GM21381 (cell line): ENCODE results near the gene RPS6KA1.
"Not testable (repeated sequence)": the region's sequence is repeated elsewhere in the genome, so short reads cannot be mapped to it uniquely, and the experiment has no call there.

Experiments used
- ATAC-seq: cut with Tn5 transposase; IDR thresholded peaks from one replicate; pipeline ENCODE4 v1.9.1; 2021; ENCODE audit warnings: mild to moderate bottlenecking, moderate library complexity; ENCODE audit not compliant: unreplicated experiment

Gene RPS6KA1

GRCh38 chr1:26529655-26530409, at the start of gene RPS6KA1:
RPS6KA1 (plus strand) TSS chr1:26529761; CDS start chr1:26529921, 160 bp downstream.
- peak; percentile 80 for ATAC-seq

- ATAC-seq, result no peak
Measured at GRCh38 chr1:26482921-26483320, 46.6 kb upstream of the RPS6KA1 start.

DNA sequence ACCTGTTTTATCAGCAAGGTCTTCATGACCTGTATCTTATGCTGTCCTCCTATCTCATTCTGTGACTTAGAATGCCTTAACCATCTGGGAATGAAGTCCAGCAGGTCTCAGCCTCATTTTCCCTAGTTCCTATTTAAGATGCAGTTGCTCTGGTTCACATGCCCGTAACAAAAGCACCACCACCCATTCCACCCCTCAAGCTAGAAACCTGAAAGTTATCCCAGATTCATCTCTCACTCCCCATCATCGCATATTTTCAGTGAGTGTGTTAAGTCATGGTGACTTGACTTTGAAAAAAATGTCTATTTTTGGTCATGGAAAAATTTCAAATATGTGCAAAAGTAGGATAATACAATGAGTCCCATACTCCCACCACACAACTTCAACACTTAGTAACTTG, 45.6 kb upstream of the RPS6KA1 start:
- ATAC-seq, result no peak

DNA sequence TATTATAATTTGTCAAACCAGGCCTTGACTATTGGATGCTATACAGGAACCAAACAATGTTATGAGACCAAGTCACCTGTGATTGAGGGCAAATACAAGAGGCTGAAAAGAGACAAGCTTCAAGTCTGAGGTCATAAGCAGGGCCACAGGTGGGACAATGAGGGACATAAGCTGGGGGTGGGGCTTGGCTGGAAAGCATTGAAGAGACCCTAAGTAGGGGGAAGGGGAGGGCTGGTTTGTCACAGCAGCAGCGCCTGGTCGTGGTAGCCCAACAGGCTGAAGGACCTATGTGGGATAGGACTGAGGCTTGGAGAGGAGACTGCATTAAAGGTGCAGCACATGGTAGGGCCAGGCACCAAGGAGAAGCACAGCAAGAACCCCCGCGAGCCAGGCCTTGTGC, 39.4 kb upstream of the RPS6KA1 start:
- no peak for ATAC-seq

GRCh38 chr1:26493267-26493666, 36.3 kb upstream of the RPS6KA1 start:
- no peak for ATAC-seq

DNA sequence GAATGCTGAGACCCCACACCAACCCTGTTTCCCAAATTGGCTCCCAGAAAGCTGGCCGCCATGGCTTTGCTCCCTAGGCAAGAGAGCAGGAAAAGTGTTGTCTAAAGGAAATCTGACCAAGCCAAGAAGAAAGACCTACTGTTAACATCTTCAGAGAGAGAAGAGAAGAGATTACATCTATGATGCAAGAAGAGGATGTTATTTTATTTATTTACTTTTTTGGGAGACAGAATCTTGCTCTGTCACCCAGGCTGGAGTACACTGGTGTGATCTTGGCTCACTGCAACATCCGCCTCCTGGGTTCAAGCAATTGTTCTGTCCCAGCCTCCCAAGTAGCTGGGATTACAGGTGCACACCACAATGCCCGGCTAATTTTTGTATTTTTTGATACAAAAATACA, 35.6 kb upstream of the RPS6KA1 start:
- ATAC-seq, result no peak

DNA sequence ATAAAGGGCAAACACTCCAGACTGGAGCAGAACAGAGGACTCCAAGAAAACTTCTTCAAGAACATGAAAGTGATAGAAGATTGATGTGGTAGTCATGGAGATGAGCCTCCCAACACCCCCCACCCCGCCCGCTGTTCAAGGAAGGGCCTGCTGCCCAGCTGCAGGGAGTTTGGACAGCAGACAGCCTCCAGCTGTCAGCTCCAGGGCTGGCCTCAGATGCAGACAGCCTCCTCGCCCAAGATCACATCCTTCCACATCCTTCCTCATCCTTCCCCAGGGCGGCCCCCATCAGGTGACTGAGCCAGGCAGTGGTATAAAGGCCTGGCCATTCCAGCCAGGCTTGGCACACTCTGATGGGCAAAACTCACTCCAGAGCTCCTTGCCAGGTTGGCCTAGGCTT, 32.7 kb upstream of the RPS6KA1 start:
- no peak for ATAC-seq

GRCh38 chr1:26498894-26499293, 30.7 kb upstream of the RPS6KA1 start:
- no peak for ATAC-seq

- ATAC-seq, result peak; percentile 67
Measured at GRCh38 chr1:26500488-26501175, 28.9 kb upstream of the RPS6KA1 start.

GRCh38 chr1:26510711-26511110, 18.9 kb upstream of the RPS6KA1 start:
- ATAC-seq, result not testable (repeated sequence)

DNA sequence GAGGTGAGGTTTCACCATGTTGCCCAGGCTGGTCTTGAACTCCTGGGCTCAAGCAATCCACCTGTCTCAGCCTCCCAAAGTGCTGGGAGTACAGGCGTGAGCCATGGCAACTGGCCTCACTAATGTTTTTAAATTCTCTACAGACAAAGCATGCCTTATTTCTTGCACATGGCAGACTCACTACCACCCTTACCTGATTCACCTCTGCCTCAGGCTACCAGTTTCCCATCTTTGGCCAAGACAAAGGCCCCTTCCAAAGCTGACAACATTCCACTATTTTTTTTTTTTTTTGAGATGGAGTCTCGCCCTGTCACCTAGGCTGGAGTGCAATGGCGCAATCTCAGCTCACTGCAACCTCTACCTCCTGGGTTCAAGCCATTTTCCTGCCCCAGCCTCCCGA, 13.7 kb upstream of the RPS6KA1 start:
- ATAC-seq, result not testable (repeated sequence)

DNA sequence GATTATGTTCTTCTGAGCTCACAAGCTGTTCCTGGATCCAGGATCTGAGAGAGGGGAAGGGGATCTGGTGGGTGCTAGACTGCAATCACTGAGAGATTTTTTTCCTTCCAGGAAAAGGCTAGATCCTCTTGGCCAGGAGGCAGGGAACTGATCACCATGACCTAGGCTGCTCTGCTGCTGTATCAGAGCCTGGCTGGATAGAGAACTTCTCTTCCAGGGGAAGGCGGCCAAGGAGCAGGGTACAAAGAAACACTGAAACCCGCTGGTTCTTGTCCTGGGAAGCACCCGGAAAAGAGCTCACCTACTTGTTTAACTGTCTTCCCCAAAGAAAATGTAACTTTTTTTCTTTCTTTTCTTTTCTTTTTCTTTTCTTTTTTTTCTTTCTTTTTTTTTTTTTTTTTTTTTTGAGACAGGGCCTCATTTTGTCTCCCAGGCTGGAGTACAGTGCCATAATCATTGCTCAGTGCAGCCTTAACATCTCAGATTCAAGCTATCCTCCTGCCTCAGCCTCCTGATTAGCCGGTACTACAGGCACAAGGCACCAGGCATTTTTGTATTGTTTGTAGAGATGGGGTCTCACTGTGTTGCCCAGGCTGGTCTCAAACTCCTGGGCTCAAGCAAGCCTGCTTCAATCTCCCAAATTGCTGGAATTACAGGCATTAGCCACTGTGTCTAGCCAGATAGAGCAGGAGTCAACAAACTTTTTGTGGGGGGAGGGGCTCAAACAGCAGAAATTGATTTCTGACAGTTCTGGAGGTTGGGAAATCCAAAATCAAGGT, 12.4 kb upstream of the RPS6KA1 start:
- no peak for ATAC-seq

- no peak for ATAC-seq
Measured at GRCh38 chr1:26517766-26518049, 11.9 kb upstream of the RPS6KA1 start.

GRCh38 chr1:26518355-26518754, 11.2 kb upstream of the RPS6KA1 start:
- ATAC-seq, result no peak

DNA sequence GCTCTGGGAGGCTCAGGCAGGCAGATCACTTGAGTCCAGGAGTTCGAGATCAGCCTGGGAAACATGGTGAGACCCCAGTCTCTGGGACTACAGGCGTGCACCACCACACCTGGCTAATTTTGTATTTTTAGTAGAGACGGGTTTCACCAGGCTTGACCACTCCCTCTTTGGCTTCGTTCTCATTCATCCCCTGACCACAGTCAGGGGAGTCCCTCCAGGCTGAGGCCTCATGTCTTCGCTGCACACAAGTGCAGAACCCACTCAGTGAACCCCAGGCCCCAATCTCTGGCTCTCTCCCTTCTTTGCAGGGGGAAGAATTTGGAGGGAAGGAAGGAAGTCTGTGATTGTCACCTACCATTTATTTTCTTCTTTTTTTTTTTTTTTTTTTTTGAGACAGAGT, 9.2 kb upstream of the RPS6KA1 start:
- ATAC-seq, result no peak

GRCh38 chr1:26521669-26522030, 7.9 kb upstream of the RPS6KA1 start:
- no peak for ATAC-seq

GRCh38 chr1:26522073-26522472, 7.5 kb upstream of the RPS6KA1 start:
- no peak for ATAC-seq

DNA sequence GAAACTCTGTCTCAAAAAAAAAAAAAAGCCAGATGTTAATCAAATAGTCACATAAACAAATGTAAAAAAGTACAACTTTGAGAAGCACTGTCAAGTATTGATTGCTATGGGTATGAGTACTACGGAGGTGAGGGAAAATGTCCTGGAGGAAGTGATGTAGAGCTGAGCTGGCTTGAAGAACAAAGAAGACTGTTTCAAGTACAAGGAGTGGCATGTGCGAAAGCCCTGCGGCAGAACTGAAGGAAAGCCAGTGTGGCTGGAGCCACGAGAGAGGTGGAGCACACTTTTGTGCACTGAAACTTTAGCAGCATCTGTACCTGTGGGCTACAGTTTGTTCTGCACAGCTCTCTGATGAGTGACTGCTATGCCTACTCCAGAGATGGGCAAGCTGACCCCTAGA, 5.4 kb upstream of the RPS6KA1 start:
- no peak for ATAC-seq

DNA sequence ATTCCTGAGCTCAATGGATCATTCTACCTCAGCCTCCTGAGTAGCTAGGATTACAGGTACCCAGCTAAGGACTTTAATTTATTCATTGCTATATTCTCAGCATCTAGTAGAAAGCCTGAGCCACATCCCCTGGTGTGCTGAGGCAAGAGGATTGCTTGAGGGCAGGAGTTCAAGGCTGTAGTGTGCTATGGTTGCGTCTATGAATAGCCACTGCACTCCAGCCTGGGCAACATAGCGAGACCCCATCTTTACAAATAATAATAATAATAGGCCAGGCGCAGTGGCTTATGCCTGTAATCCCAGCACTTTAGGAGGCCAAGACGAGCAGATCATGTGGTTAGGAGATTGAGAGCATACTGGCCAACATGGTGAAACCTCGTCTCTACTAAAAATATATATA, 3.3 kb upstream of the RPS6KA1 start:
- no peak for ATAC-seq

DNA sequence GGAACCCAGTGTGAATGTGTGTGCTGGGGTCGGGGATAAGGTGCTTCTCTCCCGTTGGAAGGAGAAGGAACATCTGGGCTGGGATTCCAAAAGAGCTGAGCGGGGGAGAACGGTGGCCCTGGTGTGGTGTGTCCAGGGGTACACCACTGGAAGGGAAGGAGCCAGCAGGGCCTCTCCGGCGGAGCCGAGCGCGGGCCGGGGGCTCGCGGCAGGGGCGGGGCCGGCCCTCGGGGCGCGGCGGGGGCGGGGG, 231 bp upstream of the RPS6KA1 start:
- ATAC-seq, result no peak

DNA sequence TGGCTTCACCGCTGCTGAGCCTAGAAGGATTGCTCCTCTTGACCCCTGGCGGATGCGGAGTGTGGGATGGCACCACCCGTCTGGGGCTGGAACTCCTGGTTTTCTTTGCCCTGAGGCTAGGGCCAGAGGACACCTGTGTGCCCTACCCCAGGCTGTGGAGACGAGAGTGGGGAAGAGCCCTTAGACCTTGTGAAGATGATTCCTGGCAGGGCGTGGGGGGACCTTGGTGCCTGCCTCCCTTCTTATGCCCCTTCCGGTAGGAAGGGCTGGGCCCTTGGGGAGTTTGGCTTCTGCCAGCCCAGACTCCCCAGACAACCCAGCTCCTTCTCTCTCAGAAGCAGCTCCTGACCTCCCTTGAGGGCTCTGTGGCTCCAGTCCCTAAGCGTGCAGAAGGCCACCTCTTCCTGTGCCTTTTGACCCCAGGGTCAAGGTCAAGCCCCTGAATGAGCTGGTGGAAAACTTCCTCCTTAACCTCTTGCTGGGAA, 891 bp downstream of the RPS6KA1 start:
- ATAC-seq, result no peak

DNA sequence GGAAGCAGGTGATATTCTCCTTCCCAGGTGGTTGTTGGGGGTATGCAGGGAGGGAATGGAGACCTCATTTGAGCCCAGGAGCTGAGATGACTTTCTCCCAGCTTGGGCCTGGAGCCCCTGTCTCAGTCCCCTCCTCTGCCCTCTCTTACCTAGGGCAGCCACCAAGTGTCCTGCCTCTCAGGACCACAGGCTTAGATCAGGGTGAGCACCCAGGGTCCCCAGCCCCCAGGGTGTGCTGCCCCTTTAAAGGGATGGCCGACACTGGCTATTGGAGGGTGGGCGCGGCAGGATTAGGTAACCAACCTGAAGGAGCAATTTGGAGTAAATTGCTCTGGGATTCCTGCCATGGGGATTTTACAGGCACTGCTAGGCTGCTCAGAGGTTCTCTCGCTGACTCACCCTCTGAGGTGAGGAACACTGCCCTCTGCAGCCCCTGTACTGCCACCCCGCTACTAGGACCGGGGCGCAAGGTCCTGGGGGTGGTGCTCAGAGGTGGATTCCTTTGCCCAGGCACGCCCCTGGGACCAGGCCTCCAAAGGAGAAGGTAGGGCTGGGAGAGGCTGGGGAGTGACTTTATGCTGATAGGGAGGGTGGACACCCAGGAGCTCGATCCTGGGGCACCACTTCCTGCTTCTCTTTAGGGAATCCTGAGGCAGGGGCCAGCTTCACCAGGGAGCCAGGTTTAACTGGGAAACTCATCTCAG, 1.5 kb downstream of the RPS6KA1 start:
- no peak for ATAC-seq
